AG04450 (cell line): Measurements from ENCODE around the gene OLFM3. TPM values are rescaled to one million over a fixed set of nuclear protein-coding genes. Genes with fewer than 3 reads are reported as not detected.

Source experiments
- CTCF ChIA-PET: fragments of 300-600, 350-600 bp; formaldehyde crosslinking; extraction: SDS; loops from one replicate; lab custom pipeline; 2022; ENCODE audit warnings: antibody characterized with exemption, inconsistent platforms; lab: Charles Lee
- POLR2A ChIA-PET: fragments of 350-600 bp; formaldehyde crosslinking; extraction: SDS; loops from one replicate; lab custom pipeline; 2021; ENCODE audit warnings: antibody characterized with exemption, inconsistent platforms; lab: Yijun Ruan, JAX
- DNase-seq: peaks from one replicate; pipeline ENCODE4 v3.0.0-alpha.2; 2011; ENCODE audit warnings: low read depth, low spot score
- H3K27ac ChIP-seq: one replicate; pipeline ENCODE4 v1.5.1; 2012; ENCODE audit warnings: low read depth, low read length, control low read depth
- H3K27me3 ChIP-seq: one replicate; pipeline ENCODE4 v1.6.0; 2012; ENCODE audit warnings: low read length; ENCODE audit not compliant: control insufficient read depth, insufficient read depth
- H3K4me3 ChIP-seq: 2 replicates; pipeline ENCODE4 v1.5.1; 2011; ENCODE audit warnings: mild to moderate bottlenecking, low read depth, low read length, control low read depth
- H3K9me3 ChIP-seq: 2 replicates; pipeline ENCODE4 v1.5.1; 2012; ENCODE audit warnings: low read length; ENCODE audit not compliant: control insufficient read depth, insufficient read depth
- polyA plus RNA-seq: library from polyadenylated mRNA; depleted of rRNA; stranded (reverse); fragments of >200 nt; gene quantifications from 2 replicates; pipeline ENCODE4 v1.2.3, GENCODE V29; 2011
- TF ChIP-seq, protein P1 (sequence below): IDR thresholded peaks from 2 replicates; pipeline ENCODE4 v1.5.1; 2011; ENCODE audit warnings: low read depth, low read length, control low read depth, inconsistent platforms

Gene OLFM3
- polyA plus RNA-seq, 1 experiment: not detected

GRCh38 chr1:101835988-101836387 is 160.7 kb downstream of the OLFM3 start:
- H3K27ac ChIP-seq: no peak overlapping the region
- no peaks in the 10 kb centered on the region for H3K27me3 ChIP-seq
- ChIA-PET CTCF (no interaction called here), POLR2A (no interaction called here)
- no peak for DNase-seq
- TF ChIP-seq, protein P1, sequence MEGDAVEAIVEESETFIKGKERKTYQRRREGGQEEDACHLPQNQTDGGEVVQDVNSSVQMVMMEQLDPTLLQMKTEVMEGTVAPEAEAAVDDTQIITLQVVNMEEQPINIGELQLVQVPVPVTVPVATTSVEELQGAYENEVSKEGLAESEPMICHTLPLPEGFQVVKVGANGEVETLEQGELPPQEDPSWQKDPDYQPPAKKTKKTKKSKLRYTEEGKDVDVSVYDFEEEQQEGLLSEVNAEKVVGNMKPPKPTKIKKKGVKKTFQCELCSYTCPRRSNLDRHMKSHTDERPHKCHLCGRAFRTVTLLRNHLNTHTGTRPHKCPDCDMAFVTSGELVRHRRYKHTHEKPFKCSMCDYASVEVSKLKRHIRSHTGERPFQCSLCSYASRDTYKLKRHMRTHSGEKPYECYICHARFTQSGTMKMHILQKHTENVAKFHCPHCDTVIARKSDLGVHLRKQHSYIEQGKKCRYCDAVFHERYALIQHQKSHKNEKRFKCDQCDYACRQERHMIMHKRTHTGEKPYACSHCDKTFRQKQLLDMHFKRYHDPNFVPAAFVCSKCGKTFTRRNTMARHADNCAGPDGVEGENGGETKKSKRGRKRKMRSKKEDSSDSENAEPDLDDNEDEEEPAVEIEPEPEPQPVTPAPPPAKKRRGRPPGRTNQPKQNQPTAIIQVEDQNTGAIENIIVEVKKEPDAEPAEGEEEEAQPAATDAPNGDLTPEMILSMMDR: no peak
- H3K4me3 ChIP-seq: no peak overlapping the region
- no peaks in the 10 kb centered on the region for H3K9me3 ChIP-seq

DNA sequence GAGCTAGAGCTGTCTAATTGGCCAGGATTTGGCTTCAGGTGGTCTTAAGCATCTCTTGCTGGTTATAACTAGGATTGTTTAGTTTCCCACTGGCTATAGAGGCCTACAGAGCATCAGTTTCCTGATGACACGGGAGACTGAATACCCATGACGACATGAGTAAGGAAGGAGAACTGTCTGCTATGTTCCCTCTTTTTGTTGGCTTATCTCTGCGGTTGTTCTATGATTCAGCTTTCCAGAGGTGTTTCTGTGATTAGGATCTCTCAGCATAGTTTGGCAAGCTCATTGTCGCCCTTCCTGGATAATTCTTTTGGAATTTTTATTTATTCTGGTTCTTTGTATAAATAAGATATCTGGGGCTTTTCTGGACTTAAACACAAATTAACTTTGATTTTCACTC is 163.4 kb downstream of the OLFM3 start:
- H3K4me3 ChIP-seq: no peak overlapping the region
- DNase-seq: no peak
- no peak overlapping the region for H3K27ac ChIP-seq
- H3K27me3 ChIP-seq: no peaks in the 10 kb centered on the region
- ChIA-PET CTCF (no interaction called here), POLR2A (no interaction called here)
- TF ChIP-seq, protein P1: no peak
- H3K9me3 ChIP-seq: no peaks in the 10 kb centered on the region

DNA sequence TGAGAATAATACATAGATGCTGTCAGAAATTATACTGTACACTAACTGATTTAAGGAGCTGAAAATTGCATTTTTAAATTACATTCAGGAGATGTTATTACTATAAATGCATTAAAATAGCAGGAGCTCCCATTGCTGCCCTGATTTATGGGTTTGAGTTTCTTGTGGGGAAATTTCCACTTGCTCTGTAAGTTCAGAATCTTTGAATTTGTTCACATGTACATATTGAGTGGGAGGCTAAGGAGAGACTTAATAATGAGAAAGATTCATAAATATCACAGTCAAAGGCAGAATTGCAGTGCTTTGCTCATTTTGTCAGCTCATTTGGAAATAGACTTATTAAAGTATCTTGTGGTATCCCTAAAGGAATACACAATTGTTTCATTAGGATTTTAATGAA is 170.3 kb downstream of the OLFM3 start:
- TF ChIP-seq, protein P1: no peak
- no peak for DNase-seq
- H3K9me3 ChIP-seq: no peaks in the 10 kb centered on the region
- no peaks in the 10 kb centered on the region for H3K27me3 ChIP-seq
- H3K27ac ChIP-seq: no peak overlapping the region
- CTCF ChIA-PET: no interaction called here
- no peak overlapping the region for H3K4me3 ChIP-seq
- POLR2A ChIA-PET: no interaction called here

DNA sequence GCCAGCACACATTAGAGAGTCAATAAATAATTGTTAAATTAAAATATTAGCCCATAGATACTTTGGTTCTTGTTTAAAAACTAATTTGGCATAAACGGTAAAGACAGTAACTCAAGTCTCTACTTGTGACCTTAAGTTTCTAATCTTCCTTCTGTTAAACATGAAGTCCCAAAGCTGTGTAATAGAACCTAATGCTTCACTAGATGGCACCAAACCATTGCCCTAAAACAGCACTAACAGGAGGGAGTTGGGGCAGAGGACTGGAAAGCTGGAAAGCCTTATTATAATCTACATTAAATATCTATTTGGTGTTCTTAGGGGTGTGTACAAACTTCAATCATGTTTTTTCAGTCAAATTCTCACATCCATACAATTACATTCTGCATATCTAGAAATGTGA is 176.7 kb downstream of the OLFM3 start:
- no peak for DNase-seq
- Histone ChIP-seq H3K4me3 (no peak overlapping the region), H3K27me3 (no peaks in the 10 kb centered on the region), H3K9me3 (no peaks in the 10 kb centered on the region), H3K27ac (no peak overlapping the region)
- TF ChIP-seq, protein P1: peak; percentile 38
- ChIA-PET POLR2A (no interaction called here), CTCF (interaction anchor here (0.7 to 1.5 kb wide), 2 partner anchors 1150 to 1696 kb away, joined by 3 to 4 read pairs; no protein-coding TSS in a partner anchor)

DNA sequence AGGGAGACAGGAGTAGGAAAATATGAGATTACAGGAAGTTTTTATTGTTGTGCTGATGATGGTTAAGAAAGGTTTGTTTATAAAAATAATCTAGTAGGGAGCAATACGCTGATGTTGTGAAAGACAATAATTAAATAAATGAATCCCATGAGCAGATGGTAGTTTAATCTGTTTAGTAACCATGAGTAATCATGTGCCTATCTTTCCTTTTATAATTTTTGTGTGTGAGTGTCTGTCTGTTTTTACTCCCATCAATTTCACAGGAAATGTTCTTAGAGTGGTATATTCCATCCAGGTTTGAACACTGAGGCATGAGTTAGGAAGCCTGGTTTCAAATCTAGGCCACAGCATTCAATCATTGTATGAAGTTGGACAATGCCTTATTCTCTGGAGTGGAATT is 180.5 kb downstream of the OLFM3 start:
- H3K27ac ChIP-seq: no peak overlapping the region
- no peaks in the 10 kb centered on the region for H3K9me3 ChIP-seq
- H3K4me3 ChIP-seq: no peak overlapping the region
- POLR2A ChIA-PET: no interaction called here
- TF ChIP-seq, protein P1: no peak
- no peak for DNase-seq
- H3K27me3 ChIP-seq: no peaks in the 10 kb centered on the region
- CTCF ChIA-PET: no interaction called here
